GM18511 (cell line): ENCODE measurements around the gene RBM44.
"Not testable (repeated sequence)": the region's sequence is repeated elsewhere in the genome, so short reads cannot be mapped to it uniquely, and the experiment has no call there.

Experiments used
- ATAC-seq: cut with Tn5 transposase; IDR thresholded peaks from one replicate; pipeline ENCODE4 v1.9.1; 2021; ENCODE audit warnings: mild to moderate bottlenecking, moderate library complexity; ENCODE audit not compliant: unreplicated experiment

RBM44 gene

DNA sequence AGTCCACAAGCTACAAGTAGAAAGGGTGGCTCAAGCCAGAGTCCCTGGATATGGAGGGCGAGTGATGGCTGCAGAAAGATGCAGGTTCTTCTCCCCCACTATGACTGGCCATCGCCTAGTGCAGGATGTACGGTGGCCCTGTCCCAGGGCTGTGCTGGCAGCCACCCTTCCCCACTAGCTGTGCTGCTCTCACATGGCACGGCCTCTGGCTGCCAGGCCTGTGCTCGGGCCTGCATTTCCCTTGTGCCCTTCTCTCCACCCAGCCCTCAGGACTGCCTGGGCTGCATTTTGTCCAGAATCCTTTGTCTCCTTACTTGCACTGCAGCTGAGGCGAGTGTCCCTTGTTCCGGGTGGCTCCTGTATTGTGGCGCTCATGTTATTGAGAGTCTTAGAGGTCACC is 59.2 kb downstream of the RBM44 start:
- no peak for ATAC-seq

- peak; percentile 72 for ATAC-seq
Observed at GRCh38 chr2:237858294-237859081, 59.9 kb downstream of the RBM44 start.

- no peak for ATAC-seq
Observed at GRCh38 chr2:237859082-237859433, 60.5 kb downstream of the RBM44 start.

GRCh38 chr2:237859533-237860272 is 61.1 kb downstream of the RBM44 start, which contains the start of gene RAMP1:
Gene RAMP1, plus strand, starts transcription at chr2:237859623. Its CDS starts 53 bp downstream, at chr2:237859676.
- ATAC-seq = no peak

GRCh38 chr2:237860273-237860935 is 61.8 kb downstream of the RBM44 start:
- no peak for ATAC-seq

- no peak for ATAC-seq
Observed at GRCh38 chr2:237861875-237862527, 63.4 kb downstream of the RBM44 start.

DNA sequence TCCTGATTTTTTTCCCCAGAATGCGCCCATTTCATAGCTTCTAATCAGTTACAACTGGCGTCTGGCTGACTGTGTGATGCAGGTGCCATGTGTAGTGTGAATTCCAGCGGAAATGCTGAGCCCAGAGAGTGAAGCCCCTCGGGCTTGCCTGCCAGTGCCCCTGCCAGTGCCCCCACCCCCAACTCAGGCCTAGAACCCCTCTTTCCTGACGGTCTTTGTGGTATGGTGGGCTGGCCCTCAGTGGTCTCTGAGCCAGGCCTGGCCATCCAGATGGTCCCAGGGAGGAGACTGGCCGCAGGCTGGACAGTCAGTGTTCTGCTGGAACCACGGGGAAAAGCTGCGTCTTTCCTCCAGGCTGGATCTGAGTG is 63.9 kb downstream of the RBM44 start:
- ATAC-seq = no peak

DNA sequence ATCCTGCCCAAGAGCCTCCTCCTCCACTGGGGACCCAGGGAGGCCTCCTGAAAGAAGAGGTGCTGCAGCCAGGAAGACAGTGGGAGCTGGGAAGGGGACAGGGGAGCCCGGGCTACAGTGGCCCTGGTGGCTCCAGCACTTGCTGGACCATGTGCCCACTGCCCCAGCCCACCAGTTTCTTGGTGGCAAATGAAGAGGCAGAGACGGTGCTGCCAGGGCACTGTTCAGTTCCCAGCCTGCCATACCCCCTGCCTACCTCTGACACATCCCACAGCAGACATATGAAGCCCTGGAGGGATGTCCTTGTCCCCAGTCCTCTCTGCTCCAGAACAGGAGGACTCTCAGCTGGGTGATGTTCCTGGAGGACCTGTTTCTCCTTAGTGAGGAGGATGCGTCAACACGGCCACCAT is 64.5 kb downstream of the RBM44 start:
- ATAC-seq = no peak

GRCh38 chr2:237863689-237864443 is 65.3 kb downstream of the RBM44 start:
- no peak for ATAC-seq

DNA sequence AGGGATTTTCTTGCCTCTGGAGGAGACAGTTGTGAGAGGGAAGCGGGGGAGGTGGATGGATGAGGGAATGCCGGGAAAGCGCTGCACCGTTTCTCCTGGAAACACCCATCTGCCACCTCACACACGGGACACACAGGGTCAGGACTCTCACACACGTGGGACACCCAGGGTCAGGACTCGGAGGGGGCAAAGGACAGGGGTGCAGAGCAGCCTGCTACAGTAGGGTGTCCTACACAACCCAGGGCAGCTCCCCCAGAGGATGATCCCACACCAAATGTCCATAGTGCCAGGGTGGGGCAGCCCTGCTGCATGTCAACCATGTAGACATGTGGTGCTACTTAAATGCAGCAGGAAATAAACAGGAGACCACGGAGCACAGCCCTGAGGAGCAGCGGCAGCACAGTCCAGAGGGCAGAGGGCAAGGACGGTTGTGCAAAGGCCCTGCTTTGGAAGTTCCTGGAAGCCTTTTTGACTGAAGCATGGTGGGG is 65.9 kb downstream of the RBM44 start:
- ATAC-seq = no peak

DNA sequence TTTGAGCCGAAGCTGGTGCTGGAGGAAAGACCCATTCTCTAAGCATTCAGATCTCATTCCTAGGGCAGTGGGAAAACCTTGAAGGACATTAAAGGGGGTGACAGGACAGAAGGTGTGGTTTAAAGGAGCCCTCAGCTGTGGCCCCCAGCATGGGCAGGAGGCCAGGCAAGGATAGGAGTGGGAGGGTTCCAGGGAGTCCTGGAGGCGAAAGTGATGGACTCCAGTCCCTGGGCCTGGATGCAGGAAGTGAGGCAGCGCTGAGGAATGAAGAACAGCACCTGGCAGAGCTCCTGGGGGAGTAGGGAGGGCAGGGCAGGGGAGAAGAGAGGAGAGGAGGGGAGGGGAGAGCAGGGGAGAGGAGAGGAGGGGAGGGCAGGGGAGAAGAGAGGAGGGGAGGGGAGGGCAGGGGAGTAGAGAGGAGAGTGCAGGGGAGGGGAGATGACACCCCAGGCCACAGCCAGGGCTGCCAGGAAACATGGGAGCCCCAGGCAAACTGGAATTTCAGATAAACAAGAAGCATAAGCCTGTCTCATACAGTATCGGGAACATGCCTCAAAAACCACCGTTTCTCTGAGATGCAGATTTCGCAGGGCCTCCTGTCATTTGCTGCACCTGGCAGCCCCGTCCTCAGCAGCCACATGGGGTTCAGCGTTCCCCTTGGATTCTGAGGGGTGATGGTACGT is 66.5 kb downstream of the RBM44 start:
- no peak for ATAC-seq

- no peak for ATAC-seq
Observed at GRCh38 chr2:237865623-237866041, 67.1 kb downstream of the RBM44 start.

GRCh38 chr2:237866101-237866621 is 67.6 kb downstream of the RBM44 start:
- ATAC-seq = no peak

- ATAC-seq = no peak
Observed at GRCh38 chr2:237867465-237867864, 68.9 kb downstream of the RBM44 start.

- ATAC-seq = not testable (repeated sequence)
Observed at GRCh38 chr2:237868074-237868473, 69.5 kb downstream of the RBM44 start.

DNA sequence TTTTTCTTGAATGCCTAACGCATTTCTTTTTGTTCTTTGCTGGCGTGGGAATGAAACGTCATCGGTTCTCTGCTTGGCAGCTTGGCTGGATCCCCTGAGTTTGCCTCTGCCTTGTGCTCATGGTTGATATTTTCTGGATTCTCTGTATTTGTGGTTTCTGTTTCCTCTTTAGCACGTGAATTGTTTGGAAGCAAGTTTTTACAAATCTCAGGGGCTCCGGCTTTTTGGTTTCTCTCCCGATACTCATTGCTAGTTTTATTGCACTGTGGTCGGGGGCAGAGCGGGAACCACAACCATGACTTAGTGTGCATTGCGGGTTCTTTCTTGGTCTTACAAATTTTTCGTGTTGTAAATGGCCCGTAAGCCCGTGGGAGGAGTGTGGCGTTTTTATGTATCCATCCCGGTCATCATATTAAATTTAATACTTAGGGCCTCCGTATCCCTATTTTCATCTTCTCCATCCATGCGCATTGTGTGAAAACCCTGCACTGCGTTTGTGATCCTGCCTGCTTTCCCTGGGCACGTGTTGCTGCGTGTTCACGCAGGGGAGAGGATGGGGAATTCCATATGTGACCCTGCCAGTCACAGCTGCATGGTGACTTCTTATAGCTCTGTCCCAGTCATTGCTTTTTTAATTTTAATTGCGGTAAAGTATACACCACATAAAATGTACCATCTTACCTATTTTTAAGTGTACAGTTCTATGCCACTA is 70.2 kb downstream of the RBM44 start:
- ATAC-seq = no peak

DNA sequence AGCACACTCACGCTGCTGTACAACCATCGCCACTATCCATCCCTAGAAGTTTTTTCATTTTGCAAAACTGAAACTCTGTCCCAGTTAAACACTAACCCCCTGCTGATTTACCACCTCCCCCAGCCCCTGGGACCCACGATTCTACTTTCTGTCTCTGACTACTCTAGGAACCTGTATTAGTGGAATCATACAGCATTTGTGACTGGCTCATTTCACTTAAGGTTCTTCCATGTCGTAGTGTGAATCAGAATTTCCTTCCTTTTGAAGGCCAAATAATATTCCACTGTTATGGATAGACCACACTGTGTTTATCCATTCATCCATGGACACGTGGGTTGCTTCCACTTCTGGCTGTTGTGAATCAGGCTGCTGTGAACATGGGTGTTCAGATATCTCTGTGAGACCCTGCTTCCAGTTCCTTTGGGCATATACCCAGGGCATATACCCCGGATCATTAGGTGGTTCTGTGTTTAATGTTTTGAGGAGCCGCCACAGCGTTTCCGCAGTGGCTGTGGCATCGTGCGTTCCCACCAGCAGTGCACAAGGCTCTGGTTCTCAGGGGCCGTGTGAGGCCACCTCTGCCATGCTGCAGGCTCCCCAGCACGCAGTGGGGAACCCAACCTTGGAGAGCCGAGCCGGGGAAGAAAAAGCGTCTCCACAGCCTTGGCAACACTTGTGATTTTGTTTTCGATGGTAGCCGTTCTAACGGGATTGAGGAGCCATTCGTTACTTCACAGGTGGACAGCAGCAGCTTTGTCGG is 70.9 kb downstream of the RBM44 start:
- no peak for ATAC-seq

GRCh38 chr2:237870126-237870525 is 71.5 kb downstream of the RBM44 start:
- ATAC-seq = no peak
